Fibroblast of skin of abdomen (primary cell): ENCODE data around the gene GNAS-AS1. TPM values are rescaled to one million over a fixed set of nuclear protein-coding genes. Genes with fewer than 3 reads are reported as not detected.

ENCODE experiments used
- DNase-seq: peaks from one replicate; pipeline ENCODE4 v3.0.0-alpha.2; 2013
- polyA plus RNA-seq, 2 experiments: library from polyadenylated mRNA; unstranded; fragments of 120-200 nt; gene quantifications; one replicate each; pipeline ENCODE4 v1.2.1, GENCODE V29; 2013; ENCODE audit not compliant: insufficient read length in 2 of 2

GNAS-AS1 gene
- polyA plus RNA-seq (2013, experiment 1 of 2; ENCODE audit: insufficient read length): 1.1 TPM
- polyA plus RNA-seq (2013, experiment 2 of 2; ENCODE audit: insufficient read length): 0.84 TPM

GRCh38 chr20:58850693-58851174 is at the start of gene GNAS-AS1:
Gene GNAS-AS1, minus strand, starts transcription at chr20:58850902.
- peak; percentile 93 for DNase-seq

GRCh38 chr20:58900397-58900796 is 49.7 kb upstream of the GNAS-AS1 start:
- DNase-seq: peak; percentile 44

GRCh38 chr20:58899512-58899911 is 48.8 kb upstream of the GNAS-AS1 start:
- no peak for DNase-seq

GRCh38 chr20:58898629-58899408 is 48.1 kb upstream of the GNAS-AS1 start:
- no peak for DNase-seq

GRCh38 chr20:58897488-58897887 is 46.8 kb upstream of the GNAS-AS1 start:
- no peak for DNase-seq

GRCh38 chr20:58896820-58897219 is 46.1 kb upstream of the GNAS-AS1 start:
- DNase-seq: no peak

GRCh38 chr20:58895448-58896180 is 44.9 kb upstream of the GNAS-AS1 start:
- DNase-seq: no peak

GRCh38 chr20:58894652-58895447 is 44.1 kb upstream of the GNAS-AS1 start:
- DNase-seq: no peak

- DNase-seq: peak; percentile 26
These were observed 42.8 kb upstream of the GNAS-AS1 start for GRCh38 chr20:58893355-58894120.

- DNase-seq: no peak
These were observed 42.2 kb upstream of the GNAS-AS1 start for GRCh38 chr20:58892932-58893224.

GRCh38 chr20:58892141-58892931 is 41.6 kb upstream of the GNAS-AS1 start:
- peak; percentile 72 for DNase-seq

GRCh38 chr20:58891718-58892140 is 41.0 kb upstream of the GNAS-AS1 start:
- DNase-seq: no peak

GRCh38 chr20:58891086-58891717 is 40.5 kb upstream of the GNAS-AS1 start:
- DNase-seq: peak; percentile 87

- DNase-seq: peak; percentile 90
These were observed 39.9 kb upstream of the GNAS-AS1 start for GRCh38 chr20:58890518-58891085.

- no peak for DNase-seq
These were observed 39.3 kb upstream of the GNAS-AS1 start for GRCh38 chr20:58889798-58890517.

- DNase-seq: no peak
These were observed 38.6 kb upstream of the GNAS-AS1 start for GRCh38 chr20:58889334-58889760.

- DNase-seq: peak; percentile 83
These were observed 38.0 kb upstream of the GNAS-AS1 start for GRCh38 chr20:58888521-58889333.

GRCh38 chr20:58888103-58888502 is 37.4 kb upstream of the GNAS-AS1 start:
- DNase-seq: no peak

- DNase-seq: no peak
These were observed 35.8 kb upstream of the GNAS-AS1 start for GRCh38 chr20:58886546-58886945.
